ENCODE data around the gene NANOS2. TPM values are rescaled to one million over a fixed set of nuclear protein-coding genes. Genes with fewer than 3 reads are reported as not detected.

NANOS2 gene
- total RNA-seq, 4 donors from 2014 or later = not detected

DNA sequence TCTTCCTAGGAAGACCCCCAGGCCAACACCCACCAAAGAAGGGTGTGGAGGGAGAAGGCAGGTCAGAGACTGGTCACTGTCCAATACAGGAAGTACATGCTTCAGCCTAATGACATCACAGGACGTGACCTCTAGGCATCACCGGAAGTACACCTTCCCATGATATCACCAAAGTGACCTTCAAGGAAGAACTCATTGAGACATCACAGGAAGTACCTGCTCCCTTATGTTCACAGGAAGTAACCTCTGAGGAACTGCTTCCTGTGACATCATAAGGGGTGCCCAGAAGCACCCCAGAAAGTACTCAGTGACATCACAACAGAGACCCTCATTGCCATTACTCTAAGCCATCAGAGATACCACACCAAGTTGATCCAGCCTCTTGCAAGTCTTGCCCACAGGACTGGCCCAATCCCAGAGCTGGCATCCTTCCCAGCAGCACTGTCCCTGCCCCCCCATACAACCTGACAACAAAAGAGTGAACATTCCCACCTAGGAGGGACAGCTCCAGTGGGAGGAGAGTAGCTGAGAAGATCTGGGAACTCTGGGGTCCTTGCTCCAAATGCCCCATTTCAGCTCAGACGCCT is 24.2 kb upstream of the NANOS2 start:
- 84 to 85% methylated on average over 3 of the region's 3 CpGs for WGBS, 2 donors
- H3K27me3 ChIP-seq = peaks cover 5% of the 10 kb centered on the region
- H3K4me3 ChIP-seq (replicated peaks in 1 of 3) = no peak overlapping the region

DNA sequence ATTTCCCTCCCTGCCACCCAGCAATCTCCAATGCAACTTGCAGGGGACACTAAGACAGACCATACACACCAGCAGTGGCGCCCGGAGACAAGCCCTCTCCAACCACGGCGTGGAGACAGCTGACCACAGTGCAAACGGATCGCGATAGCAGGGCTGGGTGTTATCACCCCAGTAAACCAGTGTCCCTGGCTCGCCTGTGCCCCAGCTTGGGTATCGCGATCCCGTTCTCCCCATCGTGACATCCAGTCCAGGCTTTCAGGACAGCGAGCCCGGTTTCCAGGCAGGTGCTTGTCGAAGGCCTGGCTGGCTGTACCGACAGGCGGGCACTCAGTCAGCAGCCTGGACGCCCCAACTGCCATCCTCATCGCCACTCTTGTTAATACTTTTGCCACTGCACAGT is 20.7 kb upstream of the NANOS2 start:
- H3K27ac ChIP-seq = no peak overlapping the region
- H3K9me3 ChIP-seq = no peaks in the 10 kb centered on the region
- WGBS, 2 donors = 61 to 67% methylated on average over 14 to 19 of the region's 19 CpGs
- no peak overlapping the region for H3K4me3 ChIP-seq (replicated peaks in 1 of 3)
- no peak for DNase-seq
- no peaks in the 10 kb centered on the region for H3K27me3 ChIP-seq
- intact Hi-C loops (cut with DNase I) = no loop called here
- H3K4me1 ChIP-seq = no peaks in the 10 kb centered on the region
- no peaks in the 10 kb centered on the region for H3K36me3 ChIP-seq
- TF ChIP-seq POLR2A (IDR thresholded peaks at IDR 0.05) = no peak
- TF ChIP-seq, protein P1, sequence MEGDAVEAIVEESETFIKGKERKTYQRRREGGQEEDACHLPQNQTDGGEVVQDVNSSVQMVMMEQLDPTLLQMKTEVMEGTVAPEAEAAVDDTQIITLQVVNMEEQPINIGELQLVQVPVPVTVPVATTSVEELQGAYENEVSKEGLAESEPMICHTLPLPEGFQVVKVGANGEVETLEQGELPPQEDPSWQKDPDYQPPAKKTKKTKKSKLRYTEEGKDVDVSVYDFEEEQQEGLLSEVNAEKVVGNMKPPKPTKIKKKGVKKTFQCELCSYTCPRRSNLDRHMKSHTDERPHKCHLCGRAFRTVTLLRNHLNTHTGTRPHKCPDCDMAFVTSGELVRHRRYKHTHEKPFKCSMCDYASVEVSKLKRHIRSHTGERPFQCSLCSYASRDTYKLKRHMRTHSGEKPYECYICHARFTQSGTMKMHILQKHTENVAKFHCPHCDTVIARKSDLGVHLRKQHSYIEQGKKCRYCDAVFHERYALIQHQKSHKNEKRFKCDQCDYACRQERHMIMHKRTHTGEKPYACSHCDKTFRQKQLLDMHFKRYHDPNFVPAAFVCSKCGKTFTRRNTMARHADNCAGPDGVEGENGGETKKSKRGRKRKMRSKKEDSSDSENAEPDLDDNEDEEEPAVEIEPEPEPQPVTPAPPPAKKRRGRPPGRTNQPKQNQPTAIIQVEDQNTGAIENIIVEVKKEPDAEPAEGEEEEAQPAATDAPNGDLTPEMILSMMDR (IDR thresholded peaks at IDR 0.05) = no peak

More for the DNA sequence above, 24.2 kb upstream of the NANOS2 start:
- H3K4me1 ChIP-seq = no peaks in the 10 kb centered on the region
- intact Hi-C loops (cut with DNase I) = no loop called here
- no peaks in the 10 kb centered on the region for H3K9me3 ChIP-seq
- no peaks in the 10 kb centered on the region for H3K36me3 ChIP-seq
- no peak for DNase-seq
- H3K27ac ChIP-seq = no peak overlapping the region
- TF ChIP-seq, protein P1 (IDR thresholded peaks at IDR 0.05) = no peak
- no peak for TF ChIP-seq POLR2A (IDR thresholded peaks at IDR 0.05)

DNA sequence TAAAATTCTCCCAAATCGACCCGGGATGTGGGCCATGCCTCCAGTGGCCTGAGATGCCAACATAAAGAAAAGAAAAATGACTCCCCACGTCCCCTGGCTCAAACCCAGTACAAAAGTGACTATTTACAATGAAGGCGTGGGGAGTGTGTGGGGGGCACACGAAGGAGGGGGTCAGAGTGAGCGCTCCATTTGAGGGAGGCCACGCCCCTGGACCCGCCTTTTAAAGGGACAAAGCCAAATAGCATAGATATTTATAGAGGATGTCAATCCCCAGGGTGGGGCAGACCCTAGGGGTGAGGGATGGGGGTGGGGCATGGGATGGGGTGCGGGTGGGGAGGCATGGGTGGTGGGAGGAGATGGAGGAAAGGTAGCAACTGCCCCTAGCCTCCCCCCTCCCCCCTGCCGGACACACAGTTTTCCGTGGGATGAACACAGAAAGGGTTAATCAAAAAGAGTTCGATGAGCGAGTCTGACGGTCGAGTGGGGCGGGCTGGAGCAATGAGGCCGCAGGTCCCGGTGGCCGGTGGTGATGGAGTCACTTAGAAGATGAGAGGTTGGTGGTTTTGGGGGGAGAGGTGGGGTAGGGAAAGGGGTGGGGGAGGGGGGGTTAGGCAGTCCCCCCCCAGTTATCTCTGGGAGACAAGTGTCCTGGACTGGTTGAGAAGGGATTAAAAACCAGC is 20.1 kb upstream of the NANOS2 start:
- TF ChIP-seq, protein P1 (IDR thresholded peaks at IDR 0.05) = no peak
- no peak for TF ChIP-seq POLR2A (IDR thresholded peaks at IDR 0.05)
- H3K4me1 ChIP-seq = no peaks in the 10 kb centered on the region
- WGBS, 2 donors = 33 to 36% methylated on average over 19 of the region's 19 CpGs
- no peak for DNase-seq
- no peak overlapping the region for H3K27ac ChIP-seq
- H3K27me3 ChIP-seq = no peaks in the 10 kb centered on the region
- no peak overlapping the region for H3K4me3 ChIP-seq (replicated peaks in 1 of 3)
- intact Hi-C loops (cut with DNase I) = no loop called here
- no peaks in the 10 kb centered on the region for H3K9me3 ChIP-seq
- no peaks in the 10 kb centered on the region for H3K36me3 ChIP-seq

DNA sequence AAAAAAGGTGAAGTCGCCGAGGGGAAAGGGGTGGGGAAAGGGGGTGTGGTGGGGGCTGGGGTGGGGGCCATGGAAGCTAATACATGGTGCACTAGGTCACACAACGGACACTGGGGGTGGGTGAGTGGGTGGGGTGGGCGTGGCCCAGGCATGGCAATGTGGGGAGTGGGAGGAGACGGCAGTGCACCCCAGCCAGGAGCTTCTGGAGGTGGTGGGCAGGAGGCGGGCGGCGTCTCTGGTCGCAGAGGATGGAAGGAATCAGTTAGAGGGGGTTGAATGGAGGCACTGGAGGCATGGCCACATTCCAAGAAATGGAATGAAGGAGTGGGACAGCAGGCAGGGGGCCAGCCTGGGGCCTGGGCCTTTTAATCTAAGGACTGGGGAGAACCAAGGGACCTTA is 19.2 kb upstream of the NANOS2 start:
- no peaks in the 10 kb centered on the region for H3K36me3 ChIP-seq
- H3K4me1 ChIP-seq = no peaks in the 10 kb centered on the region
- no peak overlapping the region for H3K27ac ChIP-seq
- H3K4me3 ChIP-seq (replicated peaks in 1 of 3) = no peak overlapping the region
- intact Hi-C loops (cut with DNase I) = no loop called here
- TF ChIP-seq POLR2A (IDR thresholded peaks at IDR 0.05) = no peak
- TF ChIP-seq, protein P1 (IDR thresholded peaks at IDR 0.05) = no peak
- H3K9me3 ChIP-seq = no peaks in the 10 kb centered on the region
- no peak for DNase-seq
- WGBS, 2 donors = 67 to 71% methylated on average over 9 of the region's 9 CpGs
- H3K27me3 ChIP-seq = no peaks in the 10 kb centered on the region

DNA sequence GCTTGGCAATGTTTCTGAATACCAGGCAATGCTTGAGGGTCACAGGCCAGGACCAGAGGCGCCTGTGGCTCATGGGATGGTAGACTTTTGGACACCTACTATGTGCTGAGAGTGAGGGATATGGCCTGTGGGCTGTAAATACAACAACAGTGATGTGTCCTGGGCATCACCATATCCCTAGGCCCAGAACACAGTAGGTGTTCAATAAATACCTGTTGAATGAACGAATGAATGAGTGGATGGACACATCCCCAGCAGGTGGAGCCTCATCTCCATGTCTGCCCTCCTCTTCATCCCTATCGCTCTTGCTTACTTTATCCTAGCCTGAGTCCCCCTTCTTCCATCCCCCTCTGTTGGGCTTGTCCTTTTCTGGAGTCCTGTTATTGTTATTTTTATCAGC is 16.5 kb upstream of the NANOS2 start:
- H3K27me3 ChIP-seq = no peaks in the 10 kb centered on the region
- DNase-seq = no peak
- H3K9me3 ChIP-seq = no peaks in the 10 kb centered on the region
- H3K4me1 ChIP-seq = peaks cover 0 to 3% of the 10 kb centered on the region in 2 donors
- 61 to 77% methylated on average over 3 of the region's 3 CpGs for WGBS, 2 donors
- no peaks in the 10 kb centered on the region for H3K36me3 ChIP-seq
- TF ChIP-seq, protein P1 (IDR thresholded peaks at IDR 0.05) = no peak
- TF ChIP-seq POLR2A (IDR thresholded peaks at IDR 0.05) = no peak
- no peak overlapping the region for H3K4me3 ChIP-seq (replicated peaks in 1 of 3)
- no peak overlapping the region for H3K27ac ChIP-seq
- intact Hi-C loops (cut with DNase I) = no loop called here

Data from thyroid gland (tissue), 4 donors.